Esophagus muscularis mucosa (tissue), 4 donors: ENCODE results near the gene CDHR5. TPM values are rescaled to one million over a fixed set of nuclear protein-coding genes. Genes with fewer than 3 reads are reported as not detected.

Experiments
- DNase-seq: peaks from one replicate; pipeline ENCODE4 v3.0.0-alpha.2; 2017; ENCODE audit errors: extremely low spot score
- H3K27ac ChIP-seq, 4 donors: fragments of 200-600 bp; sonication (generic); replicated peaks in 1 of 4; 1 replicate in 3 of 4; 2 replicates in 1 of 4; pipeline ENCODE4 v1.5.1; 2016 to 2019; ENCODE audit warnings: mild to moderate bottlenecking in 1 of 4
- H3K27me3 ChIP-seq, 4 donors: fragments of 200-600 bp; sonication (generic); one replicate each; pipeline versions ENCODE4 v1.5.1 to v1.6.0; 2016 to 2019
- H3K36me3 ChIP-seq, 4 donors: fragments of 200-600 bp; sonication (generic); one replicate each; pipeline ENCODE4 v1.5.1; 2016 to 2019
- H3K4me1 ChIP-seq, 4 donors: fragments of 200-600 bp; sonication (generic); one replicate each; pipeline ENCODE4 v1.5.1; 2016 to 2019
- H3K4me3 ChIP-seq, 4 donors: fragments of 200-600 bp; sonication (generic); 1 replicate in 2 of 4; 2 replicates in 2 of 4; pipeline ENCODE4 v1.5.1; 2016 to 2019; ENCODE audit warnings: mild to moderate bottlenecking in 4 of 4, moderate library complexity in 1 of 4
- H3K9me3 ChIP-seq, 4 donors: fragments of 200-600 bp; sonication (generic); 1 replicate in 3 of 4; 2 replicates in 1 of 4; pipeline ENCODE4 v1.5.1; 2016 to 2019
- CTCF ChIP-seq, 3 experiments: fragments of 200-600 bp in 2 of 3; fragments of 450-650 bp in 1 of 3; sonication (generic) in 2 of 3; IDR thresholded peaks; one replicate each; pipeline ENCODE4 v1.5.1; 2017 to 2019; ENCODE audit warnings: antibody characterized with exemption in 3 of 3, mild to moderate bottlenecking in 2 of 3, moderate library complexity in 1 of 3
- EP300 ChIP-seq: sonication (generic); formaldehyde crosslinking; IDR thresholded peaks from one replicate; pipeline ENCODE4 v1.6.1; 2017; ENCODE audit warnings: antibody characterized with exemption
- POLR2A ChIP-seq: fragments of 450-650 bp; IDR thresholded peaks from one replicate; pipeline ENCODE4 v1.6.1; 2017; ENCODE audit warnings: antibody characterized with exemption, moderate library complexity, mild to moderate bottlenecking, low read depth
- POLR2AphosphoS5 ChIP-seq, 2 donors: sonication (generic); formaldehyde crosslinking; IDR thresholded peaks; one replicate each; pipeline ENCODE4 v1.6.1; 2017; ENCODE audit warnings: antibody characterized with exemption in 2 of 2
- WGBS: methylation state at CpG from one replicate; pipeline ENCODE4 v1.1.5; 2018; 5-methylcytosine and 5-hydroxymethylcytosine counted together
- intact Hi-C: fragments of 100-400 bp; cut with DNase I; formaldehyde crosslinking; loops from one replicate; pipeline ENCODE4 v1.15.1; 2023
- total RNA-seq, 4 donors: library from RNA; depleted of rRNA; stranded (reverse); fragments of >200 nt; gene quantifications; one replicate each; pipeline versions ENCODE4 v1.1.0 to v1.2.1, GENCODE V29; 2016

CDHR5 gene
- total RNA-seq, 4 donors from 2014 or later = 1.3 TPM; not detected in 3

- Histone ChIP-seq H3K27me3 (no peaks in the 10 kb centered on the region), H3K36me3 (peaks cover 0 to 58% (median 34%) of the 10 kb centered on the region in 4 donors), H3K4me1 (peaks cover 0 to 21% (median 14%) of the 10 kb centered on the region in 4 donors), H3K9me3 (no peaks in the 10 kb centered on the region), H3K27ac (peak overlapping the region; percentile 52 to 72 (median 60)), H3K4me3 (no peak overlapping the region)
- DNase-seq = no peak
- TF ChIP-seq CTCF (IDR thresholded peaks at IDR 0.05) = no peak
- peak in 1 of 2 donors; percentile 35 for TF ChIP-seq POLR2AphosphoS5 (IDR thresholded peaks at IDR 0.05)
- 67% methylated on average over 12 of the region's 15 CpGs for WGBS
- intact Hi-C loops = no loop called here
These were observed 40.4 kb upstream of the CDHR5 start for GRCh38 chr11:665062-665703.

- H3K36me3 ChIP-seq = peaks cover 8 to 80% (median 52%) of the 10 kb centered on the region in 4 donors
- no peak for DNase-seq
These were observed 38.0 kb upstream of the CDHR5 start for GRCh38 chr11:662689-663274.

GRCh38 chr11:660681-661444, 36.1 kb upstream of the CDHR5 start:
- 85% methylated on average over 19 of the region's 19 CpGs for WGBS
- no peak overlapping the region for H3K27ac ChIP-seq
- peaks cover 0 to 14% (median 9%) of the 10 kb centered on the region in 4 donors for H3K4me1 ChIP-seq
- intact Hi-C loops = no loop called here
- no peaks in the 10 kb centered on the region for H3K27me3 ChIP-seq
- TF ChIP-seq POLR2AphosphoS5 (IDR thresholded peaks at IDR 0.05) = no peak
- no peak for TF ChIP-seq CTCF (IDR thresholded peaks at IDR 0.05)
- no peak for TF ChIP-seq EP300
- TF ChIP-seq POLR2A = no peak
- DNase-seq = no peak
- H3K36me3 ChIP-seq = peaks cover 16 to 74% (median 62%) of the 10 kb centered on the region in 4 donors
- H3K9me3 ChIP-seq = no peaks in the 10 kb centered on the region
- H3K4me3 ChIP-seq = no peak overlapping the region

More at GRCh38 chr11:662689-663274, 38.0 kb upstream of the CDHR5 start:
- no peak overlapping the region for H3K4me3 ChIP-seq
- peaks cover 0 to 21% (median 14%) of the 10 kb centered on the region in 4 donors for H3K4me1 ChIP-seq
- 64% methylated on average over 12 of the region's 15 CpGs for WGBS
- H3K27ac ChIP-seq = no peak overlapping the region
- no peaks in the 10 kb centered on the region for H3K27me3 ChIP-seq
- H3K9me3 ChIP-seq = no peaks in the 10 kb centered on the region
- intact Hi-C loops = loop anchor here (2.0 kb wide), 1 partner anchor 66 kb away; no protein-coding TSS in a partner anchor
- TF ChIP-seq EP300 = no peak
- TF ChIP-seq POLR2AphosphoS5 (IDR thresholded peaks at IDR 0.05) = peak; percentile 18 to 33
- peak; percentile 64 to 79 (median 77) for TF ChIP-seq CTCF (IDR thresholded peaks at IDR 0.05)
- no peak for TF ChIP-seq POLR2A

GRCh38 chr11:660281-660680, 35.5 kb upstream of the CDHR5 start:
- H3K9me3 ChIP-seq = no peaks in the 10 kb centered on the region
- intact Hi-C loops = no loop called here
- TF ChIP-seq EP300 (no peak), POLR2A (no peak), CTCF (IDR thresholded peaks at IDR 0.05) (no peak), POLR2AphosphoS5 (IDR thresholded peaks at IDR 0.05) (no peak)
- H3K36me3 ChIP-seq = peaks cover 16 to 75% (median 59%) of the 10 kb centered on the region in 4 donors
- 89% methylated on average over 17 of the region's 19 CpGs for WGBS
- DNase-seq = no peak
- H3K27ac ChIP-seq = no peak overlapping the region
- H3K4me3 ChIP-seq = no peak overlapping the region
- no peaks in the 10 kb centered on the region for H3K27me3 ChIP-seq
- H3K4me1 ChIP-seq = peaks cover 0 to 9% (median 3%) of the 10 kb centered on the region in 4 donors
